K562 (cell line): Measurements from ENCODE around the gene CDC45. TPM values are rescaled to one million over a fixed set of nuclear protein-coding genes. Genes with fewer than 3 reads are reported as not detected.

Experiments used
- ASH1L ChIP-seq: fragments of 450-650 bp; IDR thresholded peaks from 2 replicates; pipeline ENCODE4 v1.6.1; 2018; ENCODE audit warnings: borderline replicate concordance, mild to moderate bottlenecking, low read depth; ENCODE audit not compliant: partially characterized antibody
- CBX2 ChIP-seq: fragments of 200-600 bp; sonication (generic); IDR thresholded peaks from one replicate; pipeline ENCODE4 v1.6.1; 2012; ENCODE audit warnings: mild to moderate bottlenecking, low read length, inconsistent platforms; ENCODE audit not compliant: insufficient read depth, poor library complexity, severe bottlenecking
- CHD2 ChIP-seq: IDR thresholded peaks from 2 replicates; pipeline ENCODE4 v1.6.1; 2011; ENCODE audit warnings: low read depth, low read length
- CXXC5 ChIP-seq: fragments of 250-450 bp; sonication (Bioruptor Pico); IDR thresholded peaks from 2 replicates; pipeline ENCODE4 v1.8.0; 2022; ENCODE audit warnings: inconsistent platforms, mild to moderate bottlenecking, moderate library complexity
- HDGF ChIP-seq: fragments of 450-650 bp; IDR thresholded peaks from 2 replicates; pipeline ENCODE4 v1.6.1; 2016
- HMG20B ChIP-seq: fragments of 250-450 bp; sonication (Bioruptor Pico); IDR thresholded peaks from 2 replicates; pipeline ENCODE4 v1.5.0; 2021; ENCODE audit warnings: mild to moderate bottlenecking
- NR2C1 ChIP-seq, 2 experiments: fragments of 450-650 bp; IDR thresholded peaks; 2 replicates each; pipeline ENCODE4 v1.6.1; 2017; ENCODE audit warnings: mild to moderate bottlenecking in 2 of 2, antibody characterized with exemption in 1 of 2, inconsistent platforms in 1 of 2, missing compliant biosample characterization in 1 of 2, missing genetic modification characterization in 1 of 2
- PCBP1 ChIP-seq: fragments of 200-400 bp; formaldehyde crosslinking; IDR thresholded peaks from 2 replicates; pipeline ENCODE4 v1.6.1; 2018; ENCODE audit warnings: mild to moderate bottlenecking, low read depth, low read length; ENCODE audit not compliant: poor library complexity, severe bottlenecking
- RCOR1 ChIP-seq, 2 experiments: IDR thresholded peaks; 2 replicates each; pipeline ENCODE4 v1.6.1; 2012; ENCODE audit warnings: low read depth in 2 of 2, low read length in 2 of 2, borderline replicate concordance in 1 of 2, improper control_type of control experiment in 1 of 2
- TBL1XR1 ChIP-seq, 2 experiments: IDR thresholded peaks; 2 replicates each; pipeline ENCODE4 v1.6.1; 2012; ENCODE audit warnings: improper control_type of control experiment in 2 of 2, low read length in 2 of 2, mild to moderate bottlenecking in 1 of 2
- ZNF224 ChIP-seq: sonication (generic); formaldehyde crosslinking; IDR thresholded peaks from 2 replicates; pipeline ENCODE4 v1.8.0; 2022; ENCODE audit warnings: mild to moderate bottlenecking, missing genetic modification reagents
- ZNF583 ChIP-seq: fragments of 250-450 bp; sonication (Bioruptor Pico); IDR thresholded peaks from 2 replicates; pipeline ENCODE4 v1.4.0; 2020
- ZNF707 ChIP-seq: fragments of 250-450 bp; sonication (Bioruptor Pico); conservative IDR thresholded peaks from 2 replicates; pipeline ENCODE4 v1.8.0; 2022; ENCODE audit warnings: inconsistent platforms, mild to moderate bottlenecking, moderate library complexity
- ZNF76 ChIP-seq: fragments of 250-450 bp; sonication (Bioruptor Pico); IDR thresholded peaks from 2 replicates; pipeline ENCODE4 v1.4.0; 2020; ENCODE audit warnings: mild to moderate bottlenecking, moderate library complexity, borderline replicate concordance
- ZNF778 ChIP-seq: fragments of 450-650 bp; formaldehyde crosslinking; IDR thresholded peaks from 2 replicates; pipeline ENCODE4 v1.4.0; 2020; ENCODE audit warnings: mild to moderate bottlenecking, moderate library complexity
- ZSCAN29 ChIP-seq: fragments of 450-650 bp; IDR thresholded peaks from 2 replicates; pipeline ENCODE4 v1.6.1; 2017
- polyA plus RNA-seq, 8 experiments: library from polyadenylated mRNA; depleted of rRNA in 4 of 8; stranded (reverse) in 5 of 8; unstranded in 3 of 8; fragments of >200 nt; fragmentation: Nextera tagmentation in 2 of 8; fragmentation: Illumina TruSeq in 1 of 8; extraction: Ambion mirVana in 2 of 8; extraction: Trizol in 1 of 8; gene quantifications; 2 replicates each; pipeline versions ENCODE4 v1.2.1 to v1.2.3, GENCODE V29; 2011 to 2014; ENCODE audit warnings: inconsistent platforms in 1 of 8, missing spikeins in 1 of 8
- total RNA-seq, 7 experiments: library from RNA; depleted of rRNA in 6 of 7; stranded (reverse); fragments of >200 nt in 6 of 7; fragmentation: Illumina TruSeq in 2 of 7; extraction: Trizol in 2 of 7; gene quantifications; 2 replicates each; pipeline versions ENCODE4 v1.2.1 to v1.2.3, GENCODE V29; 2011 to 2021; ENCODE audit warnings: low replicate concordance in 1 of 7
- TF ChIP-seq, protein P1 (sequence below): fragments of 250-450 bp; sonication (Bioruptor Pico); IDR thresholded peaks from 2 replicates; pipeline ENCODE4 v1.5.0; 2022; ENCODE audit warnings: mild to moderate bottlenecking
- TF ChIP-seq, protein P2 (sequence below): sonication (generic); formaldehyde crosslinking; IDR thresholded peaks from 2 replicates; pipeline ENCODE4 v1.8.0; 2023; ENCODE audit warnings: mild to moderate bottlenecking, missing genetic modification reagents
- TF ChIP-seq, protein P3 (sequence below): fragments of 250-450 bp; sonication (Bioruptor Pico); IDR thresholded peaks from 2 replicates; pipeline ENCODE4 v1.5.0; 2021; ENCODE audit warnings: mild to moderate bottlenecking, moderate library complexity
- TF ChIP-seq, protein P4 (sequence below): fragments of 250-450 bp; sonication (Bioruptor Pico); IDR thresholded peaks from 2 replicates; pipeline ENCODE4 v1.4.0; 2020; ENCODE audit warnings: mild to moderate bottlenecking, moderate library complexity

The CDC45 gene
- total and polyA plus RNA-seq, 9 of the 15 experiments (the other 6 are each of a cell fraction or from before 2014, with no cell fraction given): 251 to 580 (median 410) TPM

DNA sequence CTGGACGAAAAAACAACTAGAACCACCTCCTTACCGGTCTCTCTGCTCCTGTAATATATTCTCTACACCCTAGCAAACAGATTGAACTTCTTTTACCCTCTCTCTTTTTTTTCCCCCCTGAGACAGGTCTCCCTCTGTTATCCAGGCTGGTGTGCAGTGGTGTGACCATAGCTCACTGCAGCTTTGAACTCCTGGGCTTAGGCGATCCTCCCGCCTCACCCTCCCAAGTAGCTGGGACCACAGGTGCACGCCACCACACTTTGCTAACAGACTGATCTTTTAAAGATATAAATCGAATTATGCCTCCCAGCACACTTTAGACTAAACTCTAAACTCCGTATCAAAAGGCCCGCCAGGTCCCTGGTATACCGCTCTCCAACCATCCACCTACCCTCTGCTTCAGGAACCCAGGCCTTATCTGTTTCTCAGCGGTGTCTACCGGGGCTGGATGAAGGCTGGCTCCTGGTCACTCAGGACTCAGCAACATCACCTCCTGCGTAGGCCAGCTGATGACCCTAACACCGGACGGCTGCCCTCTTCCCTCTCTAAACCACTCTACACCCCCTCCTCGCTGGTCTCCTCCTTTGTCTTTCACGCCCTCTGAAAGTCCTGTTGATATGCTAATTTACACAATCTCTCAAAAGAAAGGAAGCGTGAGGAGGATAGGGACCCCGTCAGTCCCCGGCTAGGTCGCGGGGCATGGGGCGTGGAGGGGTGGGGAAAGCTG lies 33.0 kb upstream of the CDC45 start (continued):
- TF ChIP-seq, protein P1, sequence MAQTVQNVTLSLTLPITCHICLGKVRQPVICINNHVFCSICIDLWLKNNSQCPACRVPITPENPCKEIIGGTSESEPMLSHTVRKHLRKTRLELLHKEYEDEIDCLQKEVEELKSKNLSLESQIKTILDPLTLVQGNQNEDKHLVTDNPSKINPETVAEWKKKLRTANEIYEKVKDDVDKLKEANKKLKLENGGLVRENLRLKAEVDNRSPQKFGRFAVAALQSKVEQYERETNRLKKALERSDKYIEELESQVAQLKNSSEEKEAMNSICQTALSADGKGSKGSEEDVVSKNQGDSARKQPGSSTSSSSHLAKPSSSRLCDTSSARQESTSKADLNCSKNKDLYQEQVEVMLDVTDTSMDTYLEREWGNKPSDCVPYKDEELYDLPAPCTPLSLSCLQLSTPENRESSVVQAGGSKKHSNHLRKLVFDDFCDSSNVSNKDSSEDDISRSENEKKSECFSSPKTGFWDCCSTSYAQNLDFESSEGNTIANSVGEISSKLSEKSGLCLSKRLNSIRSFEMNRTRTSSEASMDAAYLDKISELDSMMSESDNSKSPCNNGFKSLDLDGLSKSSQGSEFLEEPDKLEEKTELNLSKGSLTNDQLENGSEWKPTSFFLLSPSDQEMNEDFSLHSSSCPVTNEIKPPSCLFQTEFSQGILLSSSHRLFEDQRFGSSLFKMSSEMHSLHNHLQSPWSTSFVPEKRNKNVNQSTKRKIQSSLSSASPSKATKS (CRISPR knock-in tag): no peak
- TF ChIP-seq ZNF778 (CRISPR knock-in tag) (no peak), ZNF583 (CRISPR knock-in tag) (no peak), RCOR1 (IDR thresholded peaks at IDR 0.05; ENCODE audit: borderline replicate concordance in 1 of 2, low read depth in 2 of 2, low read length in 2 of 2) (no peak), TBL1XR1 (IDR thresholded peaks at IDR 0.05; ENCODE audit: low read length in 2 of 2) (no peak), HMG20B (CRISPR knock-in tag) (no peak), HDGF (peak; percentile 96), ZNF707 (CRISPR knock-in tag) (no peak), CBX2 (no peak), ASH1L (no peak), ZNF76 (CRISPR knock-in tag) (no peak), NR2C1 (IDR thresholded peaks at IDR 0.05) (no peak), NR2C1 (tag; IDR thresholded peaks at IDR 0.05) (0 out of 2 replicates have a peak, but pooled peaks have one; percentile 20), ZSCAN29 (0 out of 2 replicates have a peak, but pooled peaks have one; percentile 63), CXXC5 (CRISPR knock-in tag) (no peak), PCBP1 (no peak), ZNF224 (CRISPR knock-in tag) (no peak), CHD2 (no peak)
- TF ChIP-seq, protein P2, sequence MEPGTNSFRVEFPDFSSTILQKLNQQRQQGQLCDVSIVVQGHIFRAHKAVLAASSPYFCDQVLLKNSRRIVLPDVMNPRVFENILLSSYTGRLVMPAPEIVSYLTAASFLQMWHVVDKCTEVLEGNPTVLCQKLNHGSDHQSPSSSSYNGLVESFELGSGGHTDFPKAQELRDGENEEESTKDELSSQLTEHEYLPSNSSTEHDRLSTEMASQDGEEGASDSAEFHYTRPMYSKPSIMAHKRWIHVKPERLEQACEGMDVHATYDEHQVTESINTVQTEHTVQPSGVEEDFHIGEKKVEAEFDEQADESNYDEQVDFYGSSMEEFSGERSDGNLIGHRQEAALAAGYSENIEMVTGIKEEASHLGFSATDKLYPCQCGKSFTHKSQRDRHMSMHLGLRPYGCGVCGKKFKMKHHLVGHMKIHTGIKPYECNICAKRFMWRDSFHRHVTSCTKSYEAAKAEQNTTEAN (CRISPR knock-in tag): no peak
- TF ChIP-seq, protein P3, sequence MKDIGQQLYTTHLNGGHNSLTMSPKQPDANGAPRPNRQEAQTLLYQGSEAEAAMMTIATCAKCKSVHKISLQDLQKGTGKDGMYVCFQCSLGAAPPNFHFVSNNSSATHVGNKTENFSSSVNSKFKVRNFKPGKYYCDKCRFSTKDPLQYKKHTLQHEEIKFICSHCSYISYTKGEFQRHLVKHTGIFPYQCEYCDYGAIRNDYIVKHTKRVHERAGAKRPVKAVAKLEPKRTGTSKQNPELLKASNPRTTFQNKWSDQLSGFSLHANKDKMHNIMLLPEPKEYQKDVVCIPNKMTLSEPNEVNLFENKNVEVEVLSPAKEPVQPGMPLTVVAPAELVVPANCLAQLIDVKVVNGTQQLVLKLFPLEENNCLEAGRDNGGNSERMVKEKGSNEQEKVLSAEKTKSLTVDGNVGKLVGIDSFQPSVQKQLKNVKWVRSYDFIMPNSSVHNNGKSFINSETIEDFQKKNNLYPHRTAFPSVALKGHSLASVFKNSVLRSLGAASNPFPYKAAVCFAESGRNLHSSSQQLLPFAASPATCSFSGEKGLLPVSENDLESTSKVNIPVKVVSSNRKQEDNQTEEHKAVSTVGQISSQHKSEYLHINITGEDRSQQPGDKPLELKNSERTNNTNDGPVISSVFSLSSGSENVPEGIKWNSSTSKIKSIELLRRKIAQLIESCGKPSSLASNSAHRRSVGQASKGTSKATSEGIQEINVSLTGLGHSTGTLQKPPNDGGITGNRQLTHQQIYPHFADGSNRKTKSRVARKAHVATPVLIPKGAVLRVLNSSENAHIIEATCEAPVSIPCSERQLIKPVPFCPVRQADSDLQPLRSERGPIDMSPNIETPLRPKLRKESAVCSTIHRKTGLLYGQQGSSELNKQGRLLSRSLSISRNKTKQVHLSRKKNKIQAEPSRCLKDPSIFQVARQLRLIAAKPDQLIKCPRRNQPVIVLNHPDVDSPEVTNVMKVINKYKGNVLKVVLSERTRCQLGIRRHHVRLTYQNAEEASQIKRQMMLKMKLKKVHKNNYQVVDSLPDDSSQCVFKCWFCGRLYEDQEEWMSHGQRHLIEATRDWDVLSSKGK: no peak
- TF ChIP-seq, protein P4, sequence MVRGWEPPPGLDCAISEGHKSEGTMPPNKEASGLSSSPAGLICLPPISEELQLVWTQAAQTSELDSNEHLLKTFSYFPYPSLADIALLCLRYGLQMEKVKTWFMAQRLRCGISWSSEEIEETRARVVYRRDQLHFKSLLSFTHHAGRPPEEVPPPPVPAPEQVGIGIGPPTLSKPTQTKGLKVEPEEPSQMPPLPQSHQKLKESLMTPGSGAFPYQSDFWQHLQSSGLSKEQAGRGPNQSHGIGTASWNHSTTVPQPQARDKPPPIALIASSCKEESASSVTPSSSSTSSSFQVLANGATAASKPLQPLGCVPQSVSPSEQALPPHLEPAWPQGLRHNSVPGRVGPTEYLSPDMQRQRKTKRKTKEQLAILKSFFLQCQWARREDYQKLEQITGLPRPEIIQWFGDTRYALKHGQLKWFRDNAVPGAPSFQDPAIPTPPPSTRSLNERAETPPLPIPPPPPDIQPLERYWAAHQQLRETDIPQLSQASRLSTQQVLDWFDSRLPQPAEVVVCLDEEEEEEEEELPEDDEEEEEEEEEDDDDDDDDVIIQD (CRISPR knock-in tag): peak; percentile 78; the same call in 1 of the 2 replicates
